Immature natural killer cell (primary cell): ENCODE results near the gene ANAPC10. TPM values are rescaled to one million over a fixed set of nuclear protein-coding genes. Genes with fewer than 3 reads are reported as not detected.
"Not testable (repeated sequence)": the region's sequence is repeated elsewhere in the genome, so short reads cannot be mapped to it uniquely, and the experiment has no call there.

Experiments
- DNase-seq, 3 donors: peaks; one replicate each; pipeline ENCODE4 v3.0.0; 2022; ENCODE audit warnings: mixed read lengths in 1 of 3
- H3K27ac Mint-ChIP-seq, 6 donors: one replicate each; pipeline ENCODE4 v1.8.0; 2020; ENCODE audit warnings: mixed read lengths in 6 of 6, mild to moderate bottlenecking in 5 of 6, inconsistent platforms in 4 of 6, moderate library complexity in 3 of 6
- H3K27me3 Mint-ChIP-seq, 3 donors: one replicate each; pipeline ENCODE4 v1.8.0; 2020 to 2021; ENCODE audit warnings: low read depth in 3 of 3, mild to moderate bottlenecking in 3 of 3, mixed read lengths in 3 of 3, moderate library complexity in 3 of 3, inconsistent platforms in 1 of 3
- H3K36me3 Mint-ChIP-seq, 3 donors: one replicate each; pipeline ENCODE4 v1.8.0; 2020; ENCODE audit warnings: mixed read lengths in 3 of 3, inconsistent platforms in 2 of 3, mild to moderate bottlenecking in 2 of 3
- H3K4me1 Mint-ChIP-seq, 2 donors: one replicate each; pipeline ENCODE4 v1.8.0; 2020; ENCODE audit warnings: inconsistent platforms in 2 of 2, mild to moderate bottlenecking in 2 of 2, mixed read lengths in 2 of 2, moderate library complexity in 1 of 2
- H3K4me3 Mint-ChIP-seq, 5 donors: one replicate each; pipeline ENCODE4 v1.8.0; 2020; ENCODE audit warnings: mild to moderate bottlenecking in 5 of 5, mixed read lengths in 5 of 5, inconsistent platforms in 3 of 5, moderate library complexity in 3 of 5
- H3K9me3 Mint-ChIP-seq, 6 donors: one replicate each; pipeline ENCODE4 v1.8.0; 2020; ENCODE audit warnings: mild to moderate bottlenecking in 6 of 6, mixed read lengths in 6 of 6, inconsistent platforms in 4 of 6, moderate library complexity in 3 of 6
- polyA plus RNA-seq, 3 donors: library from polyadenylated mRNA; unstranded; fragments of 300-500 nt; fragmentation: Illumina TruSeq; gene quantifications; one replicate each; pipeline ENCODE4 v1.2.3, GENCODE V29; 2021

Gene ANAPC10
- polyA plus RNA-seq, 3 donors from 2014 or later: 32.6 to 39.7 (median 33.0) TPM

DNA sequence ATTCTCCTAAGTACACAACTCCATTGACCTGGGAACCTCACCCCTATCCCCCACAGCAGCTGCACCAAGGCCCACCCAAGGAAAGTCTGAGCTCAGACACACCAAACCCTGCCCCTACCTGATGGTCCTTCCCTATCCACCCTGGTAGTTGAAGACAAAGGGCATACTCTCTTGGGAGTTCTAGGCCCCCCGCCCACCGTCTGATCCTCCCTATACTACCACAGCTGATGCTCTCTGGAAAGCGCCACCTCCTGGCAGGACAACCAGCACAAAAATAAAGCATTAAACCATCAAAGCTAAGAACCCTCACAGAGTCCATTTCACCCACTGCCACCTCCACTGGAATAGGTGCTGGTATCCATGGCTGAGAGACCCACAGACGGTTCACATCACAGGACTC lies 83.6 kb downstream of the ANAPC10 start:
- peaks cover 0 to 2% (median 1%) of the 10 kb centered on the region in 3 donors for H3K27me3 Mint-ChIP-seq
- peaks cover 0 to 4% (median 0%) of the 10 kb centered on the region in 6 donors for H3K9me3 Mint-ChIP-seq
- H3K4me1 Mint-ChIP-seq: peaks cover 19 to 41% of the 10 kb centered on the region in 2 donors
- H3K4me3 Mint-ChIP-seq: no peak overlapping the region
- peaks cover 0 to 10% (median 7%) of the 10 kb centered on the region in 3 donors for H3K36me3 Mint-ChIP-seq
- DNase-seq: no peak
- H3K27ac Mint-ChIP-seq: peak overlapping the region in 2 of 6 donors; percentile 40 to 68

DNA sequence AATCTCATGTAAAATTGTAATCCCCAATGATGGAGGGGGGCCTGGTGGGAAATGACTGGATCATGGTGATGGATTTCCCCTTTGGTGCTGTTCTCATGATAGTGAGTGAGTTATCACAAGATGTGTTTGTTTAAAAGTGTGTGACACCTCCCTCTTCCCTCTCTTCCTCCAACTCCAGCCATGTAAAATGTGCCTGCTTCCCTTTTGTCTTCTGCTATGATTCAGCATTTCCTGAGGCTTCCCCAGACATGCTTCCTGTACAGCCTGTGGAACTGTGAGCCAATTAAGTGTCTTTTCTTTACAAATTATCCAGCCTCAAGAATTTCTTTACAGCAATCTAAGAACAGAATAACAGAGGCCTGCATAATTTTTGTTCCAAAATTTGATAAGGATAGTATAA lies 85.2 kb downstream of the ANAPC10 start:
- Mint-ChIP-seq H3K27ac (peak overlapping the region in 5 of 6 donors; percentile 24 to 78 (median 60)), H3K4me1 (peaks cover 11 to 43% of the 10 kb centered on the region in 2 donors), H3K4me3 (no peak overlapping the region), H3K9me3 (peaks cover 0 to 4% (median 0%) of the 10 kb centered on the region in 6 donors), H3K36me3 (peaks cover 0 to 14% (median 13%) of the 10 kb centered on the region in 3 donors), H3K27me3 (peaks cover 0 to 2% (median 1%) of the 10 kb centered on the region in 3 donors)
- DNase-seq: no peak

DNA sequence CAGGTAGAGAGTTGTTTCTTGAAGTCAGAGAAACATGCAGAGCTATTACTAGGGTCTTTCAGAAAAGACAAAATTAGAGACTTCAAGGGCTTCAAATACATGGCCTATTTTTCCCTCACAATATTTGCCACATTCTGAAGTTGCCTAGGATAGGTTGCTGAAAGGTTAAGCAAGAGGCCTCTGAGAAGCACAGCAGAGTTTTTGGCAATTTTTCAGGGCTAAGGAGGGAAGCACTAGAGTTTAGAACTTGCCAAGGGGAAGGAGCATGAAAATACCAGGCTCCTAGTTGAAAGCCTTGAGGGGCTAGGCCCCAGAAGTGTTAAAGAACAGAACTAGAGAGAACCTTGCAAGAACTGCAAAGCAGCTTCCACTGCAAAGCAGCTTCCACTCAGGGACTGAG lies 86.4 kb downstream of the ANAPC10 start:
- Mint-ChIP-seq H3K9me3 (peaks cover 0 to 4% (median 0%) of the 10 kb centered on the region in 6 donors), H3K36me3 (peaks cover 0 to 14% (median 13%) of the 10 kb centered on the region in 3 donors), H3K4me1 (peaks cover 20 to 55% of the 10 kb centered on the region in 2 donors), H3K4me3 (no peak overlapping the region), H3K27ac (peak overlapping the region in 5 of 6 donors; percentile 6 to 78 (median 44)), H3K27me3 (peaks cover 0 to 2% (median 1%) of the 10 kb centered on the region in 3 donors)
- DNase-seq: no peak

DNA sequence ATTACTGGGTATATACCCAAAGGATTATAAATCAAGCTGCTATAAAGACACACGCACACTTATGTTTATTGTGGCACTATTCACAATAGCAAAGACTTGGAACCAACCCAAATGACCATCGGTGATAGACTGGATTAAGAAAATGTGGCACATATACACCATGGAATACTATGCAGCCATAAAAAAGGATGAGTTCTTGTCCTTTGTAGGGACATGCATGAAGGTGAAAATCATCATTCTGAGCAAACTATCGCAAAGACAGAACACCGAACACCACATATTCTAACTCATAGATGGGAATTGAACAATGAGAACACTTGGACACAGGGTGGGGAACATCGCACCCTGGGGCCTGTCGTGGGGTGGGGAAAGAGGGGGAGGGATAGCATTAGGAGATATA lies 87.7 kb downstream of the ANAPC10 start:
- H3K4me1 Mint-ChIP-seq: peaks cover 20 to 50% of the 10 kb centered on the region in 2 donors
- peaks cover 0 to 10% (median 8%) of the 10 kb centered on the region in 3 donors for H3K36me3 Mint-ChIP-seq

DNA sequence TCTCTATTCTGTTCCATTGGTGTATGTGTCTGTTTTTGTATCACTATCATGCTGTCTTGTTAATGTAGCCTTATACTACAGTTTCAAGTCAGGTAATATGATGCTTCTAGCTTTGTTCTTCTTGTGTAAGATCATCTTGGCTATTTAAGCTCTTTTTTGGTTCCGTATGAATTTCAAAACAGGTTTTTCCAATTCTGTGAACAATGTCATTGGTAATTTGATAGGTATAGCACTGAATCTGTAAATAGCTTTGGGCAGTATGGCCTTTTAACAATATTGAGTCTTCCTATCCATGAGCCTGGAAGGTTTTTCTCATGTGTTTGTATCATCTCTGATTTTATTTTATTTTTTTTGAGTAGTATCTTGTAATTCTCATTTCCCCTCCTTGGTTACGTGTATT lies 94.3 kb downstream of the ANAPC10 start:
- Mint-ChIP-seq H3K4me3 (no peak overlapping the region), H3K4me1 (peaks cover 16 to 38% of the 10 kb centered on the region in 2 donors), H3K36me3 (peaks cover 0 to 30% (median 4%) of the 10 kb centered on the region in 3 donors), H3K9me3 (peaks cover 0 to 5% (median 0%) of the 10 kb centered on the region in 6 donors), H3K27me3 (no peaks in the 10 kb centered on the region), H3K27ac (no peak overlapping the region)
- no peak for DNase-seq

More for the DNA sequence above, 87.7 kb downstream of the ANAPC10 start:
- not testable (repeated sequence) for H3K27me3 Mint-ChIP-seq, H3K9me3 Mint-ChIP-seq, H3K4me3 Mint-ChIP-seq, DNase-seq
- H3K27ac Mint-ChIP-seq: peak overlapping the region in 1 of 6 donors; percentile 22

DNA sequence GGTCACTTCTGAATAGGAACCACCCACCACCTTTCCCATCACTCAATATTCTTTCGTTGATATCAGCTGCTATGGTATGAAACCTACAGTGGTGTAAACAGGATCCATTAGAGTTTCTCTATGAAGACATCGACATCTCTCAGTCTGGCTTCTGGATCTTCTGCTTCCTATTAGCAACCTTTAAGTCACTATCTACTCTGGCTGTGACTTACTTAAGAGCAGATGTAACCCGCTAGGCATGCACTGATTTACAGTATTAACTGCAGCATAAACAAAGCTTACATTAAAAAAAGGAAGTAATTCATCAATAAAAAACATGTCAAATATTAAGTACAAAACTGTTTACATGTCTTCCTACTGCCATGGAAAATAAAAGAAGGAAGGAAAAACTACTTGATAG lies 96.4 kb downstream of the ANAPC10 start:
- no peak overlapping the region for H3K27ac Mint-ChIP-seq
- no peaks in the 10 kb centered on the region for H3K27me3 Mint-ChIP-seq
- no peak for DNase-seq
- no peak overlapping the region for H3K4me3 Mint-ChIP-seq
- H3K4me1 Mint-ChIP-seq: peaks cover 14 to 31% of the 10 kb centered on the region in 2 donors
- H3K9me3 Mint-ChIP-seq: peaks cover 0 to 5% (median 0%) of the 10 kb centered on the region in 6 donors
- H3K36me3 Mint-ChIP-seq: peaks cover 4 to 34% (median 5%) of the 10 kb centered on the region in 3 donors

DNA sequence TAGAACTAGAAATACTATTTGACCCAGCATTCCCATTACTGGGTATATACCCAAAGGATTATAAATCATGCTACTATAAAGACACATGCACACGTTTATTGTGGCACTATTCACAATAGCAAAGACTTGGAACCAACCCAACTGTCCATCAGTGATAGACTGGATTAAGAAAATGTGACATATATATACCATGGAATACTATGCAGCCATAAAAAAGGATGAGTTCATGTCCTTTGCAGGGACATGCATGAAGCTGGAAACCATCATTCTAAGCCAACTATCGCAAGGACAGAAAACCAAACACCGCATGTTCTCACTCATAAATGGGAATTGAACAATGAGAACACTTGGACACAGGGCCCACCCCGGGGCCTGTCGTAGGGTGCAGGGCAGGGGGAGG lies 97.3 kb downstream of the ANAPC10 start:
- H3K4me3 Mint-ChIP-seq, H3K27ac Mint-ChIP-seq, H3K27me3 Mint-ChIP-seq, H3K9me3 Mint-ChIP-seq, DNase-seq: not testable (repeated sequence)
- Mint-ChIP-seq H3K4me1 (peaks cover 14 to 31% of the 10 kb centered on the region in 2 donors), H3K36me3 (peaks cover 9 to 35% (median 11%) of the 10 kb centered on the region in 3 donors)

DNA sequence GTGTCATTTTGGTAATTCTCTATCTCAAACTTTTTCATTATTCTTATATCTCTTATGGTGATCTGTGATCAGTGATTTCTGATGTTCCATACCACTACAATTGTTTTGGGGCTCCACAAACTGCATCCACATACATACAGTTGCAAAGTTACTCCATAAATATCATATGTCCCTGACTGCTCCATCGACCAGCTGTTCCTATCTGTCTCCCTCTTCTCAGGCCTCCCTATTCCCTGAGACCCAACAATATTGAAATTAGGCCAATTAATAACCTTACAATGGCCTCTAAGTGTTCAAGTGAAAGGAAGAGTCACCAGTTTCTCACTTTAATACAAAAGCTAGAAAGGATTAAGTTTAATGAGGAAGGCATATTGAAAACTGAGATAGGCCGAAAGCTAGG lies 108.7 kb downstream of the ANAPC10 start:
- Mint-ChIP-seq H3K27me3 (peaks cover 0 to 2% (median 0%) of the 10 kb centered on the region in 3 donors), H3K4me1 (peaks cover 4 to 8% of the 10 kb centered on the region in 2 donors), H3K27ac (peak overlapping the region in 1 of 6 donors; percentile 43), H3K36me3 (peaks cover 12 to 18% (median 17%) of the 10 kb centered on the region in 3 donors), H3K9me3 (no peaks in the 10 kb centered on the region), H3K4me3 (no peak overlapping the region)
- DNase-seq: no peak

DNA sequence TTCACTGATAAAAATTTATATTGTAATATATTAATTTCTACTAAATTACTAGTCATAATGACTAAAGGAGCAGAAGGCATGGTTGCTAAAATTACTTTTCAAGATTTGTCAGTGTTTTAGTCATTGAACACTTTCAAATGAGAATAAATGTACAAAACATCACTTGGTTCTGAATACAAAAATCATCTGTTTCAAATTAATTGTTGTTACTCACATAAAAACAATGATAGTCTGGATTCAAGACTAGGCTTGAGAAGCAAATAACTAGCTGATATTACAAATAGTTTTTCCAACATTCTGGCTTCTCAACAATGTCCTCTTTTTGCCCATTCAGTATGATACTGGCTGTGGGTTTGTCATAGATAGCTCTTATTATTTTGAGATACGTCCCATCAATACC lies 112.5 kb downstream of the ANAPC10 start:
- Mint-ChIP-seq H3K4me3 (no peak overlapping the region), H3K27me3 (peaks cover 0 to under 1% (median 0%) of the 10 kb centered on the region in 3 donors), H3K9me3 (peaks cover 1 to 10% (median 3%) of the 10 kb centered on the region in 6 donors), H3K27ac (no peak overlapping the region), H3K36me3 (peaks cover 6 to 14% (median 13%) of the 10 kb centered on the region in 3 donors), H3K4me1 (peaks cover 4 to 8% of the 10 kb centered on the region in 2 donors)
- no peak for DNase-seq

DNA sequence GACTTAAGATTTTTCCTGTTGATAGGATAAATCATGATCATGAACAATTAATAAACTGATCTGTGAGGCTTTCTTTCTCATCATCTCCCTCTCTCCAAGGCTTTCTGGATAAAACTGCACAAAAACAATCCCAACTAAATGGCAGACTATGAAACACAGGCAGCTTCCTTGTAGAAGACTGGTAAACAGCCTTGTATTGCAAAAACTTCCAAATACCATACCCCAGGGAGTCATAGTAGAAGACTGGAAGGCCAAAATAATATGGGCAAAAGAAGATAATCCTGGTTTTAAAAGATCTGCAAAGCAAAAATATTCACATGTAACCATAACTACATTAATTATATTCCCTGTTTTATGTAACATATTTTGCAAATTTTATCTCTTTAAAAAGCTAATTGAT lies 113.0 kb downstream of the ANAPC10 start:
- Mint-ChIP-seq H3K4me1 (peaks cover 4 to 8% of the 10 kb centered on the region in 2 donors), H3K27me3 (peaks cover 0 to 2% (median 2%) of the 10 kb centered on the region in 3 donors), H3K27ac (no peak overlapping the region), H3K9me3 (peaks cover 2 to 14% (median 6%) of the 10 kb centered on the region in 6 donors), H3K36me3 (peaks cover 2 to 14% (median 12%) of the 10 kb centered on the region in 3 donors), H3K4me3 (no peak overlapping the region)
- no peak for DNase-seq

DNA sequence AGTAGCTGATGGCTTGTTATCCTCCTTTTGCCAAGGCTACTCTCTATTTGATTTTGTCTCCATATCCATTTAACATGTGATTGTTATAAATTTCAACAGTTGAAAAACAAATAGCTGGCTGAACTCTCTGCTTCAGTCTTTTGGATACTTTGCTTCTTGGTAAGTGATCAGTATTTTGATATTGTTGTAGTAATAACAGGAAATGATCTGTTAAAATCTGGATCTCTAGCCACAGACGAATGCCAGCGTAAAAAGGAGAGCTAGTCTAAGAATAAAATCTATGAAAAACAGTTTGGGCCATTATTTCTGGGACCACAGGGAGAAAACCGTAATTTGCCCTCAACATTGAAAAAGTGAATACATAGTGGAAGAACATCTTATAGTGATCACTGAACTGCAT lies 113.8 kb downstream of the ANAPC10 start:
- no peak for DNase-seq
- H3K4me3 Mint-ChIP-seq: no peak overlapping the region
- H3K4me1 Mint-ChIP-seq: peaks cover 4 to 8% of the 10 kb centered on the region in 2 donors
- peaks cover 0 to 9% (median 9%) of the 10 kb centered on the region in 3 donors for H3K36me3 Mint-ChIP-seq
- peaks cover 0 to 4% (median 2%) of the 10 kb centered on the region in 3 donors for H3K27me3 Mint-ChIP-seq
- H3K27ac Mint-ChIP-seq: no peak overlapping the region
- peaks cover 4 to 14% (median 7%) of the 10 kb centered on the region in 6 donors for H3K9me3 Mint-ChIP-seq

DNA sequence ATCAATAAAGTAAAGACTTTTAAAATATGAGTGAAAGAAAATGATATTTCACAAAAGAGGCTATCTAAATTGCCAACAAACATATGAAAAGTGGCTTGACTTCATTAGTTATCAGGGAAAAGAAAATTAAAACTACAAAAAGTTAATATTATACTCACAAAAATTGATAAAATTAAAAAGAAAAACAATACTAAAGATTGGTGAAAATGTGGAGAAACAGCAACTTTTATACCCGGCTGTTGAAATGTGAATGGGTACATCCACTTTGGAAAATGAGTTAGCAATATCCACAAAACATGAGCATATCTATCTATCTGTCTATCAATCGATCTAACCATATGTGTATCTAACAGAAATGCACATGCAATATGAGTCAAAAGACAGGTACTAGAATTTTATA lies 122.3 kb downstream of the ANAPC10 start:
- H3K27me3 Mint-ChIP-seq: peaks cover 0 to 4% (median 2%) of the 10 kb centered on the region in 3 donors
- H3K4me3 Mint-ChIP-seq: no peak overlapping the region
- no peak overlapping the region for H3K27ac Mint-ChIP-seq
- no peaks in the 10 kb centered on the region for H3K4me1 Mint-ChIP-seq
- no peak for DNase-seq
- peaks cover 0 to 23% (median 8%) of the 10 kb centered on the region in 6 donors for H3K9me3 Mint-ChIP-seq
- peaks cover 0 to 4% (median 3%) of the 10 kb centered on the region in 3 donors for H3K36me3 Mint-ChIP-seq

DNA sequence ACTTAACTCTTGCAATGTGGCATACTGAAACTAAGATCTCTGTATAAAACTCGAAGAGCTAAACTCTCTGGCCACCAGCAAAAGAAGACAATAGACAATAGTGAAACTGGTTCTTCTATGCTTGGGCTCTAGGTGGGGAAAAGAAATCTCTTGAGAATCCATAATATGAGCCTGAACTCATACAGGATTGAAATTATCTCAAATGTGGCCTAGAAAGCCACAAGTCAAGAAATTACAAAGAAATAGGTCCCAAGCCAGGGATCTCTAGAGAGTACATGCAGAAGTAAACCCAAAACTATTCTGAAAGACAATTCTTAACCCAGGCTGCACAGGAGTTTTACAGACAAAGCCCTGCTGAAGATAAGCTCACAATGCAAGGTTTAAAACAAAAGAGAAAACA lies 127.4 kb downstream of the ANAPC10 start:
- H3K27me3 Mint-ChIP-seq: no peaks in the 10 kb centered on the region
- H3K4me1 Mint-ChIP-seq: no peaks in the 10 kb centered on the region
- H3K36me3 Mint-ChIP-seq: peaks cover 0 to 4% (median 0%) of the 10 kb centered on the region in 3 donors
- no peak overlapping the region for H3K27ac Mint-ChIP-seq
- no peak overlapping the region for H3K4me3 Mint-ChIP-seq
- H3K9me3 Mint-ChIP-seq: peaks cover 0 to 12% (median 0%) of the 10 kb centered on the region in 6 donors
- no peak for DNase-seq

DNA sequence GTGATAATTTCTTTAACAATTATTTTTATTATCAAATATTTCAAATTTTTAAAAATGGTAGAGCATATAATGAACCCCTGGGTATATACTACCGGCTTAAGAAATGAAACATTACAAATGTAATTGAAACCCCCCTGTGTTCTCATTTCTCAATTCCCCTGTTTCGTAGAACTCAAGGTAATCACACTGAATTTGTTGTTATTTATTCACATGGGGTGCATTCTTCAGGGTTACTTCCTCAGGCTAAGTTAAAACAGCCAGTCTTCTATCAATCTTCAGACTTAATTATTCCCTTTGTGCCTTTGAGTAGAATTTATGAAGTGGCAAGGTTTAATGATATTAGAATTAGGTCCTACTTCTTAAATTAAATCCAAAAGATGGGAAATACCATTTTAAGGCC lies 128.2 kb downstream of the ANAPC10 start:
- no peak overlapping the region for H3K4me3 Mint-ChIP-seq
- H3K36me3 Mint-ChIP-seq: peaks cover 0 to 8% (median 0%) of the 10 kb centered on the region in 3 donors
- no peaks in the 10 kb centered on the region for H3K4me1 Mint-ChIP-seq
- H3K27me3 Mint-ChIP-seq: no peaks in the 10 kb centered on the region
- no peak overlapping the region for H3K27ac Mint-ChIP-seq
- H3K9me3 Mint-ChIP-seq: peaks cover 0 to 7% (median 1%) of the 10 kb centered on the region in 6 donors
- no peak for DNase-seq
